ENCODE data around the gene TTLL11.

TTLL11 gene

GRCh38 chr9:121880343-121880898 is 212.7 kb downstream of the TTLL11 start:
- no peak for DNase-seq (ENCODE audit: low spot score)

DNA sequence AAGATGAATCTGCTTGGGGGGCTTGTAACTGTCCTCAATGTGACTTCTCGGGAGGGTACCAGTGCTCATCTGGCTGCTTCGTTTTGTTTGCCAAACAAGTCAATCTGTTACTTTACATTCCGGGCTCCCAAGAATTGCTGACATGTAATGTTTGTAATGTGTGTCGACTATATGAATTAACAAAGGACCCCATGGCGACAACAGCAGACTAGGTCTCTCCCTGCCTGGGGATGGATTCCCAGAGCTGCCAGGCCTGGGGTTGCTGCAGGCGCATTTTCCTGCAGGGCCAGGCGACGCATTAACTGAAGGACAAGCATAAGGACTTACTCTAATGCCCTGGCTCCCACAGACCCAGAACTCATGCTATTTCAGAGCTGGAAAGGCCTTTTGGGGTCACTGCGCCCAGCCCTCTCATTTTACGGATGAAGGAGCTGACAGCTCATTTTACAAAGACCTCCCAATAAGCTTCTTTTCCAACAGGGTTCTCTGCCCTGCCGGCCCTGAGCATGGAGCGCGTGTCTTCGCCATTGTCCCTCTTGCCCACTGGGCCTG is 214.8 kb downstream of the TTLL11 start:
- DNase-seq (ENCODE audit: low spot score), result no peak

DNA sequence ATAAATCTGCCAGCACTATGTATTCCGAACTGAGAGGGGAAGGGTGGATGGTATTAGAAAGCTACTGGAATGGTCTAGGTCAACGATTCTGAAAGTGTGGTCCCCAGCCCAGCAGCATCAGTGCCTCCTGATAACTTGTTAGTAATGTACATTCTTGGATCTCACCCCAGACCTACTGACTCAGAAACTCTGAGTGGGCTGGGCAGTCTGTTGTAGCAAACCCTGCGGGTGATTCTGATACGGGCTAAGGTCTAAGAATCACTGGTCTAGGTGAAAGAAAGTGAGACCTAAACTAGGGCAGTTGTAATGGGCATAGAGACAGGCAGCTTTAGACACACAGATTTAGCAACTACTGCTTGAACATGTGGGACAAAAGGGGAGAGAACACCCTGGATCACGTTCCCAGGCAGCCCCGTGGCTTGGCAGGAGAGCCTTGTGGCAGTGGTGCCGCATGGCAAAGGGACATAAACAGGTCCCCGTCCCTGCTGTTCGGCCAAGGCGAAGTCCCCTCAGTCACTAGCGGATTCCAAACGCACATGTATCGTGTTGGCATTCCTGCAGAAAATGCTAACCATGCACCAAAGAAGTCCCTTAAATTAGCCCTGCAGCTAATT is 216.3 kb downstream of the TTLL11 start:
- no peak for DNase-seq (ENCODE audit: low spot score)

GRCh38 chr9:121876255-121876654 is 216.9 kb downstream of the TTLL11 start:
- no peak for DNase-seq (ENCODE audit: low spot score)

DNA sequence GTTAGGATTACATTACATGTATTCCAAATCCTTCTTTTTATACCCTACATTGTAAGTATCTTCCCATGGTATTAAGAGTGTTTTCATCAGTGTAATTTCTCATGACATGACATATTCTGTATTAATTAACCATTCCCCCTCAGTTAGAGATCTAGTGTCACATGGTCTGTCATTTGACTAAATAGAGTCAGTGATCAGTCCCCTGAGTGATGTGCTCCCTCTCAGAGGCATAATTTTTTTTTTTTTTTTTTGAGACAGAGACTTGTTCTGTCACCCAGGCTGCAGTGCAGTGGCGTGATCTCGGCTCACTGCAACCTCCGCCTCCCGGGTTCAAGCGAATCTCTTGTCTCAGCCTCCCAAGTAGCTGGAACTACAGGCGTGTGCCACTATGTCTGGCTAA is 218.6 kb downstream of the TTLL11 start:
- no peak for DNase-seq (ENCODE audit: low spot score)

DNA sequence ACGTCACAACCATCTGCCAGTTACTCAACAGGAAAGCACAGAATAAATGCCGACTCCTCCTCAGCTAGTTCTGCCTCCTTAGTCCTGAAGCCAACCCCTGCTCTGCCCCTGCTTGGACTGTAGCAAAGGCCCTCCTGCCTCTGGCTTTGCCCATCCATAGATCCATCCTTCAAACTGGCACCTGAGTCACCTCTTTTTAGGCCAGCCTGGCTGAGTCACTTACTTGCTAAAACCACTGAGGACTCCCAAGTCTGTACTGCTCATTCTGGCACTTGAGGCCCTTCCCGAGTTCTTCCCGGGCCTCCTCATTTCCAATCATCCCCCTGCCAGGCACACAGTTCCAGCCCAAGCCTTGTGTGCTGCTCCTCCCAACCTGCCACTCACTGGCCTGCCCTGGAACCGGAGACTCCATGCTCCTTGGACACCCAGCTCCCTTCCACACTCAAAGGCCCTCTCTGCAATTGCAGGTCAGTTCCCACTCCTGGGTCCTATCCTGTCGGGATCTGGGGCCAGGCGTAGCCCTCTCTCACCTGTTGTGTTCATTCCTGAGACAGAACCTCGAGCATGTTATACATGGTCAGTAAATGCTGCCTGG is 221.6 kb downstream of the TTLL11 start:
- no peak for DNase-seq (ENCODE audit: low spot score)

- DNase-seq (ENCODE audit: low spot score), result no peak
Measured at GRCh38 chr9:121870271-121870670, 222.8 kb downstream of the TTLL11 start.

GRCh38 chr9:121868626-121869025 is 224.5 kb downstream of the TTLL11 start:
- no peak for DNase-seq (ENCODE audit: low spot score)

DNA sequence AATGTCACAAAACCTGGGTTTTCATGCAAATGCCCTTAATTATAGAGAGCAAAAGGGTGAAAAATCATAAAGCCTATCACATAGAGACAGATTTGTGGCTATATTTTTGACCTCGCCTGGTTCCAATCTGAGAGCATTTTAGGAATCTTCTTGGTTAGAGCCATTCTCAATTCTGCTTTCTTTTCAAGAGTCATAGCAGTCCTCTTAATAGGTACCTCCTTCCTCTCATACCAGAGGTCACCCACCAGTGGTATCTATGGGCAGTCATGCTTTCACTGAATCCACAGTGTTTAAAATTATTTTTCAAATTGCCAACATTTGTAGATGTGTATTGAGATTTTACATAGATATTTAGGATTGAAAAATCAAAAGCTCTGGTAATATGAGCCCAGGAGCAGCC is 226.2 kb downstream of the TTLL11 start:
- DNase-seq (ENCODE audit: low spot score), result no peak

- DNase-seq (ENCODE audit: low spot score), result no peak
Measured at GRCh38 chr9:121865884-121866283, 227.2 kb downstream of the TTLL11 start.

DNA sequence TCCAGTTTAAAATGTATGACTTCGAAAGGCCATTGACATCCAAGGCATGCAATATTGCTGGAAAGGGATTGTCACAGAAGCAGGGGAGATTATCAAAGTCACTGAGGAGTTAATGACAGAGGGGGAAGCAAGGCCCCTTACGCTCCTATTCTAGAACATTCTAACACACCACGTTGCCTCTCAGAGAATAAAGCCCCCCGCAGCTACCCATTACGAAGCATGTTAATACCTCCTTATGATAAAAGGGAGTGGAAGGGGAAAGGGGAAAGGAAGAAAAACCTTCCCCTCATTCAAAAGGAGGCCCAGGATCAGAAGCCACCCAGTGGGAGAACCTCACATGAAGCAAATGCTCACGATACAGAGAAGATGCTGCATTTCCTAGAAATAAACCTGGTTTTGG is 228.0 kb downstream of the TTLL11 start:
- DNase-seq (ENCODE audit: low spot score), result no peak

DNA sequence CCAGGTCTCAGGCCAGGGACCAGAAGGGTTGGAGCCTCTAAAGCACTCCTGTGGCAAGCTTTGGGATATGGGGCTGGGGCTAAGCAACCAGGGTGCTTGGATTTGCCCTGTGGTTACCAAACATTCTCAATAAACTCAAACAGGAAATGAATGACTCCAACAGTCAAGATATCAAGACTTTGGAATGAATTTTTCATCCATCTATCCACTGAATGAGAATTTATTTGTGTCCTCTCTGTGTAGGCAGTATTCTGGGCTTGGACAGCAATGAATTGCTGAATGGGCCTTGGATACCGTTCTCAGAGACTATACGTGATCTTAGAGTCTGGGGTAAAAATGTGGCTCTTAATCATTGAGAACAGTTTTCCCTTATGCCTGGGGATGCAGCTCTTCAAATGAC is 229.2 kb downstream of the TTLL11 start:
- no peak for DNase-seq (ENCODE audit: low spot score)

GRCh38 chr9:121862371-121863332 is 230.5 kb downstream of the TTLL11 start:
- no peak for DNase-seq (ENCODE audit: low spot score)

DNA sequence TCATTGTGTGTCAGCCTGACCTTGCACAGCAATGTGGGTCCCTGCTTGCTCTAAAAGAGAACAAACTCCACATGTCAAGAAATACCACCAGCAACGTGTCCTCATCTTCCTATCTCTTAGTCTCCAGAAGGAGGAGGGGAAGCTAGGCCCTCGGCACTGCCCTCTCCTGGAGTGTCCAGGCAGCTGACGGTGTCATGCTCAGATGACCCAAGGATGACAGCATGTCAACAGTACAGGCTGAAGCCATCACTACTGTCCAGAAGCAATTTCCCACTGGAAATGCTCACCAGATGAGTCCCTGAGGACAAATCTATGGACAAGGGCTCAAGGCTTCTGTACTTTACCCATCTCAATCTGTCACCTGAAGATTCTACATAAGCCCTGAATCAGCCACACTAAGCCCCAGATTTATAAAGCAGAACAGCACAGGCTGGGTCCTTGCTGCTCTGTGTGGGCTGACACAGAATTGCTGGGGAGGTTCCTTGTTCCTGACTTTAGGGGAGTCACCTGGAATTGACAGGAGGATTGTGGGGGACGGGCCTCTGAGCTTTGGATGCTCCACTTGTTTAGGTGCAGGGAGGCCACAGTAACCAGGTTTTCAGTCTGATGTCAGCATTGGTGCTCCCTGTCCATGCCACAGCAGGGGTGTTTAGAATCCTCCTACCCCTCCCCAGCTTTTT is 231.5 kb downstream of the TTLL11 start:
- DNase-seq (ENCODE audit: low spot score), result peak; percentile 62

DNA sequence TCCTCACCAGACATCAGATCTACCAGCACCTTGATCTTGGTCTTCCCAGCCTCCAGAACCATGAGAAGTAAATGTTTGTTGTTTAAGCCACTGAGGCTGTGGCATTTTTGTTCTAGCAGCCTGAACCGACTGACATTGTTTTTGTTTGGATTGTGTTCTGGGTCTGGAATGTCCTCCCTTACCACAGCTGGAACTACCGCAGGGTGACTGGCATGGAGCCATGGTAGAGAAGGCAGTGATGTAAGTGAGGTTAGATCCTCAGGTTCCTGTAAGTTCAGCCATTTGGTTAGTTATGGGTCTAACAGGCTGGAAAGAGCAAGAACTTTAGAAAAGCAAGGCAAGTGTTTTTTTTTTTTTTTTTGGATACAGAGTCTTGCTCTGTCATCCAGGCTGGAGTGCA is 232.4 kb downstream of the TTLL11 start:
- DNase-seq (ENCODE audit: low spot score), result no peak

DNA sequence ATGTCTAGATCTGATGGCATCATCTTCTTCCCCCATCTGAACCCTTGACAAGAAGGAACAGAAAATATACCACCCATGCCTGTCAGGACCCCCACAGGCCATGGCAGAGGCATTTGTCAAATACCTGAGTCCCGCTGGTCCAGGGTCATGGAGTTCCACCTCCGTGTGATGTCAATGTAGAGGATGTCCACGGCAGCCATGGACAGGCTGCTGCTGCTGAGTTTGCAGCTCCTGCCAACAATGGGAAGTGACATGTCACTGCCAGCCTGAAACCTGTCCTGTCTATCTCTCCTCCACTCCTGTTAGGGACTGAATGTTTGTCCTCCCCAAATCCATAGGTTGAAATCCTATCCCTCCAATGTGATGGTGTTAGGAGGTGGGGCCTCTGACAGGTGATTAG is 232.9 kb downstream of the TTLL11 start:
- no peak for DNase-seq (ENCODE audit: low spot score)

GRCh38 chr9:121859646-121860045 is 233.5 kb downstream of the TTLL11 start:
- no peak for DNase-seq (ENCODE audit: low spot score)

DNA sequence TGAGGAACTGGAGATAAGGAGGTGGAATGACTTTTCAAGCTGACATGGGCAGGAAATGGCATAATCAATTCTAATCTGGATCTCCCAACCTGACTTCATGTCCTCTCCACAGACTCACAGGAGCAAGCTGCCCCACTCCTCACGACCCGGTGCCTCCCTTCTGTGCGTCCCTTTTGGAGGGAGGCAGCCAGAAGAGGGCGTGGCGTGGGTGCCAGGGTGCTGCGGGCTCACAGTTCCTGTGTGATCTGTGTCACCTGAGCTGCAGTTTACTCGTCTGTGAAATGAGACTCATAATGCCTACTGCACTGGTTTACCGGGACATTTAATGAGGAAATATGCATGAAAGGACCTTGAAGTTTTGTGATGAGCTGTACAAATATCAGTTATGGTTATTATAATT is 234.3 kb downstream of the TTLL11 start:
- DNase-seq (ENCODE audit: low spot score), result no peak

DNA sequence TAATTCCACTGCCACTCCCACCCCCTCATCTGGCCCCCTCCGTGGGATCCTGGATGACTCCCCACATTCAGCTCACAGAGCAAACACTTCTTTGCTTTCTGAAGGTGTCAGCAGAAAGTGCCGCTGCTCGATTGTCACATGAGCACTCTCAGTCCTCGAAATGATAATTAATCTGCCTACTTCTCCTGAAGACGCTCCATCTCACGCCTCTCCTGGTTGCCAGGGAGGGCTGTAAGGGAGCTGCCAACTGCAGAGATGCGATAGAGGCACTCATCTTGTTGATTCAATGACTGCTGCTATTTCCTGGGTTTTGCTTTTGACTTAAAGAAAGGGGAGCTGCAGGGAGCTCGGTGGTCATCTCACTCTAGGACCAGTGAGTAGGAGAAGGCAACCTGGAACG is 235.2 kb downstream of the TTLL11 start:
- no peak for DNase-seq (ENCODE audit: low spot score)

DNA sequence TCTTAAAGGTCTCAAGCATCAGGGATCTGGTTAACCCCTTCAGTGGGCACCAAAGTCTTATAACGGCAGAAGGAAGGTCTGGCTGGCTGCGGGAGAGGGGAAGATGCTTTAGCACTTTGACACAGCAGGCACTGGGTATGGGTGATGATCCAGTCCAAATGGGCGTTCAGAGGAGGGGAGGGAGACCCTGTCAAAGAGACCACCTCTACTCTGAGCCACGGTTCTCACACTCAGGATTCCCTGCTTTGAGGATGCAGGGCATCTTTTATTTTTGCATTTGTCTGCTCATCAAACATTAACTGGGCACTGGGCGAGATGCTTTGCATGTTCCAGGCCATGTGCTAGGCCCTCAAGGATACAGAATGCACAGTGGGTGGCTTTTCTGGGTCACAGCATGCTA is 237.6 kb downstream of the TTLL11 start:
- no peak for DNase-seq (ENCODE audit: low spot score)

- no peak for DNase-seq (ENCODE audit: low spot score)
Measured at GRCh38 chr9:121853617-121854395, 239.3 kb downstream of the TTLL11 start.

Data from HuH-7.5 (cell line).